Brain microvascular endothelial cell (primary cell): ENCODE measurements around the gene ZBTB12.

Experiments used
- DNase-seq: peaks from one replicate; pipeline ENCODE4 v3.0.0-alpha.2; 2020
- H3K27ac ChIP-seq: fragments of 250-450 bp; sonication (Bioruptor Pico); 2 replicates; pipeline ENCODE4 v1.5.1; 2020; ENCODE audit warnings: mild to moderate bottlenecking, moderate library complexity
- H3K27me3 ChIP-seq: fragments of 250-450 bp; sonication (Bioruptor Pico); replicated peaks from 2 replicates; pipeline ENCODE4 v1.5.1; 2020; ENCODE audit warnings: mild to moderate bottlenecking
- H3K36me3 ChIP-seq: fragments of 250-450 bp; sonication (Bioruptor Pico); replicated peaks from 2 replicates; pipeline ENCODE4 v1.5.1; 2020; ENCODE audit warnings: mild to moderate bottlenecking
- H3K4me3 ChIP-seq: 2 replicates; pipeline ENCODE4 v1.5.1; 2011; ENCODE audit warnings: low read depth, mild to moderate bottlenecking, control low read depth, low read length, moderate library complexity
- in situ Hi-C: cut with HindIII; loops from 2 replicates; pipeline ENCODE4 v1.10.0; 2017; ENCODE audit warnings: low sequenced_read_pairs, low pct_ligation_motif_present
- TF ChIP-seq, protein P1 (sequence below): IDR thresholded peaks from 2 replicates; pipeline ENCODE4 v1.5.1; 2011; ENCODE audit warnings: low read depth, mild to moderate bottlenecking, moderate library complexity, low read length, control low read depth, inconsistent platforms; ENCODE audit errors: missing control alignments

The ZBTB12 gene

DNA sequence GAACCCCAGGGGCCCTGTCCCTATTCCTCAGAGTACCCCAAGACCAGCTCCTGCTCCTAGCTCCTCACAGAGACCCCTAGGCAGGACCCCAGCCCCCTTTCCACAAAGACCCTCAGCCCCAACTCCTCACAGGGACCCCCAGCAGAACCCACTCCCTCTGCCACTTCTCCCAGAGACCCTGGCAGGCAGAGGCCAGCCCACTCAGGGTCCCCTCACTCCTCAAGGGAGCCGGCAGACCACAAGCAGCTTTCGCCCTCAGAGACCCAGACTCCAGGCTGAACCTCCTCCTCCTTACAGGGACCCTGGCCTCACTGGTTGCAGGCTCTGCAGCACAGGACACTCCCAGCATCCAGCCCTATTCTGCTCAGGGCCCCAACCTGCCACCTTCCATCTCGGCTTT lies 23.7 kb downstream of the ZBTB12 start:
- H3K27me3 ChIP-seq = no peaks in the 10 kb centered on the region
- no peak for DNase-seq
- TF ChIP-seq, protein P1, sequence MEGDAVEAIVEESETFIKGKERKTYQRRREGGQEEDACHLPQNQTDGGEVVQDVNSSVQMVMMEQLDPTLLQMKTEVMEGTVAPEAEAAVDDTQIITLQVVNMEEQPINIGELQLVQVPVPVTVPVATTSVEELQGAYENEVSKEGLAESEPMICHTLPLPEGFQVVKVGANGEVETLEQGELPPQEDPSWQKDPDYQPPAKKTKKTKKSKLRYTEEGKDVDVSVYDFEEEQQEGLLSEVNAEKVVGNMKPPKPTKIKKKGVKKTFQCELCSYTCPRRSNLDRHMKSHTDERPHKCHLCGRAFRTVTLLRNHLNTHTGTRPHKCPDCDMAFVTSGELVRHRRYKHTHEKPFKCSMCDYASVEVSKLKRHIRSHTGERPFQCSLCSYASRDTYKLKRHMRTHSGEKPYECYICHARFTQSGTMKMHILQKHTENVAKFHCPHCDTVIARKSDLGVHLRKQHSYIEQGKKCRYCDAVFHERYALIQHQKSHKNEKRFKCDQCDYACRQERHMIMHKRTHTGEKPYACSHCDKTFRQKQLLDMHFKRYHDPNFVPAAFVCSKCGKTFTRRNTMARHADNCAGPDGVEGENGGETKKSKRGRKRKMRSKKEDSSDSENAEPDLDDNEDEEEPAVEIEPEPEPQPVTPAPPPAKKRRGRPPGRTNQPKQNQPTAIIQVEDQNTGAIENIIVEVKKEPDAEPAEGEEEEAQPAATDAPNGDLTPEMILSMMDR = no peak
- H3K4me3 ChIP-seq = no peak overlapping the region
- peaks cover 32% of the 10 kb centered on the region for H3K36me3 ChIP-seq
- in situ Hi-C loops = no loop called here
- no peak overlapping the region for H3K27ac ChIP-seq

DNA sequence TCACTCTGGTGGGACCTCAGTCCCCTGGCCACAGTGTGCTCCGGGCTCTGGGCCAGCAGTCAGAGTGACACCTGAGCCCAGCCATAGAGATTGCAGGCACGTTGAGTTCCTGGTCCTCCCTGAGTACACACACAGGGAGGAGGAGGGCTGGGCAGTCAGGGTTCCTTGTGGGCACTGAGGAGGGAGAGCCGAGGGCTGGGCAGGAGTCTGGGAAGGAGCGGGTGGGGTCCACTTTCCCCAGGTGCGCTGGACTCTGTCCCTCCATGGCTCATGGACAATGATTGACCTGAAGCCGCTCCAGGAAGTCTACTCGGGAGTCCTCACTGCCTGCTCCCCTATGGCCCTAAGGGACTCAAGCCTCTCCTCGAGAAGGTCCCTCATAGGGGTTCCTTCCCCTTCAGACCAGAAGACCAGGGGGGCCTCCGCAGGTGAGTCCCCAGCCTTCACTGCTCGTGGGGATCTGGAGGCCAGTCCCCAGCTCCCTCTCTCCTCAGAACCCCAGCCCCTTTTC lies 24.2 kb downstream of the ZBTB12 start:
- Histone ChIP-seq H3K27ac (no peak overlapping the region), H3K27me3 (no peaks in the 10 kb centered on the region), H3K4me3 (no peak overlapping the region), H3K36me3 (peaks cover 30% of the 10 kb centered on the region)
- no peak for DNase-seq
- in situ Hi-C loops = no loop called here
- TF ChIP-seq, protein P1 = no peak

- in situ Hi-C loops = no loop called here
- Histone ChIP-seq H3K27ac (no peak overlapping the region), H3K36me3 (peaks cover 26% of the 10 kb centered on the region), H3K4me3 (no peak overlapping the region), H3K27me3 (no peaks in the 10 kb centered on the region)
- TF ChIP-seq, protein P1 = no peak
- no peak for DNase-seq
Observed at GRCh38 chr6:31877125-31877650, 24.7 kb downstream of the ZBTB12 start.

DNA sequence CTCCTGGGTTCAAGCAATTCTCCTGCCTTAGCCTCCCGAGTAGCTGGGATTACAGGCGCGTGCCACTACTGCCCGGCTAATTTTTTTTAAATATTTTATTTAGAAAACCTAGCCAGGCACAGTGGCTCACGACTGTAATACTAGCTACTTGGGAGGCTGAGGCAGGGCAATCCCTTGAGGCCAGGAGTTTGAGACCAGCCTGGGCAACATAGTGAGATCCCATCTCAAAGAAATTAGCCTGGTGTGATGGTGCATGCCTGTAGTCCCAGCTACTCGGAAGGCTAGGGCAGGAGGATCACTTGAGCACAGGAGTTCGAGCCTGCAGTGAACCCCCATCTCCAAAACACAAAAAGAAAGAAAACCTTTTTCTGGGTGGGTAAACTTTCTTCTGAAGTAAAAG lies 25.5 kb downstream of the ZBTB12 start:
- H3K27me3 ChIP-seq = no peaks in the 10 kb centered on the region

GRCh38 chr6:31875877-31876276 lies 26.0 kb downstream of the ZBTB12 start:
- in situ Hi-C loops = no loop called here
- TF ChIP-seq, protein P1 = no peak
- no peak overlapping the region for H3K27ac ChIP-seq
- no peak for DNase-seq
- no peaks in the 10 kb centered on the region for H3K27me3 ChIP-seq
- peaks cover 17% of the 10 kb centered on the region for H3K36me3 ChIP-seq
- no peak overlapping the region for H3K4me3 ChIP-seq

More for the DNA sequence above, 25.5 kb downstream of the ZBTB12 start:
- peaks cover 22% of the 10 kb centered on the region for H3K36me3 ChIP-seq
- no peak overlapping the region for H3K4me3 ChIP-seq
- TF ChIP-seq, protein P1 = no peak
- H3K27ac ChIP-seq = no peak overlapping the region
- in situ Hi-C loops = no loop called here
- DNase-seq = no peak
